HEK293 (cell line): ENCODE data around the gene ERRFI1.

Source experiments
- CTCF ChIA-PET: fragments of 350-600 bp; formaldehyde crosslinking; extraction: SDS; loops from one replicate; lab custom pipeline; 2021; ENCODE audit warnings: antibody characterized with exemption; lab: Yijun Ruan, JAX
- POLR2A ChIA-PET: fragments of 300-600 bp; formaldehyde crosslinking; extraction: SDS; loops from one replicate; lab custom pipeline; 2020; ENCODE audit warnings: antibody characterized with exemption, inconsistent platforms; lab: Yijun Ruan, JAX
- H3K27ac ChIP-seq: fragments of 200-500 bp; sonication (Bioruptor generic); 2 replicates; pipeline ENCODE4 v1.5.1; 2014; ENCODE audit warnings: low read depth, low read length, control low read depth, inconsistent platforms; ENCODE audit errors: extremely low read depth
- H3K36me3 ChIP-seq, 2 experiments: fragments of 200-500 bp in 1 of 2; sonication (Bioruptor generic) in 1 of 2; 1 replicate in 1 of 2; 2 replicates in 1 of 2; pipeline ENCODE4 v1.5.1; 2014 to 2017; ENCODE audit warnings: inconsistent platforms in 2 of 2, low read length in 2 of 2; ENCODE audit not compliant: control insufficient read depth in 2 of 2, insufficient read depth in 1 of 2
- H3K4me1 ChIP-seq: fragments of 200-500 bp; sonication (Bioruptor generic); 2 replicates; pipeline ENCODE4 v1.5.1; 2014; ENCODE audit warnings: mild to moderate bottlenecking, low read length, inconsistent platforms; ENCODE audit not compliant: control insufficient read depth, insufficient read depth
- H3K4me3 ChIP-seq: 2 replicates; pipeline ENCODE4 v1.5.1; 2011; ENCODE audit warnings: low read depth, mild to moderate bottlenecking, control low read depth, low read length, moderate library complexity
- H3K9me3 ChIP-seq: fragments of 200-500 bp; sonication (Bioruptor generic); 2 replicates; pipeline ENCODE4 v1.5.1; 2014; ENCODE audit warnings: low read depth, low read length, inconsistent platforms; ENCODE audit not compliant: control insufficient read depth, insufficient read depth
- BCL11A ChIP-seq: fragments of 450-650 bp; formaldehyde crosslinking; IDR thresholded peaks from 2 replicates; pipeline ENCODE4 v1.5.1; 2016; ENCODE audit warnings: low read depth, missing biosample characterization, missing genetic modification characterization
- CTCF ChIP-seq: fragments of 450-650 bp; formaldehyde crosslinking; IDR thresholded peaks from 2 replicates; pipeline ENCODE4 v1.5.1; 2016; ENCODE audit warnings: missing biosample characterization, missing genetic modification characterization
- GLIS1 ChIP-seq: fragments of 450-650 bp; formaldehyde crosslinking; IDR thresholded peaks from 2 replicates; pipeline ENCODE4 v1.5.1; 2016; ENCODE audit warnings: missing biosample characterization, missing genetic modification characterization
- KLF10 ChIP-seq: fragments of 450-650 bp; IDR thresholded peaks from 2 replicates; pipeline ENCODE4 v1.5.1; 2018; ENCODE audit warnings: missing biosample characterization, mild to moderate bottlenecking, missing genetic modification characterization
- OSR2 ChIP-seq: fragments of 450-650 bp; formaldehyde crosslinking; IDR thresholded peaks from 2 replicates; pipeline ENCODE4 v1.5.1; 2016; ENCODE audit warnings: missing biosample characterization, missing genetic modification characterization
- PRDM4 ChIP-seq: fragments of 450-650 bp; formaldehyde crosslinking; IDR thresholded peaks from 2 replicates; pipeline ENCODE4 v1.5.1; 2017; ENCODE audit warnings: missing biosample characterization, missing genetic modification characterization
- PRDM6 ChIP-seq: fragments of 450-650 bp; formaldehyde crosslinking; IDR thresholded peaks from 2 replicates; pipeline ENCODE4 v1.5.1; 2017; ENCODE audit warnings: missing biosample characterization, missing genetic modification characterization
- SP7 ChIP-seq: fragments of 450-650 bp; formaldehyde crosslinking; IDR thresholded peaks from 2 replicates; pipeline ENCODE4 v1.5.1; 2016; ENCODE audit warnings: missing biosample characterization, missing genetic modification characterization
- TRIM28 ChIP-seq: IDR thresholded peaks from 2 replicates; pipeline ENCODE4 v1.6.1; 2011; ENCODE audit warnings: low read length, control low read depth, borderline replicate concordance
- ZEB2 ChIP-seq: fragments of 450-650 bp; formaldehyde crosslinking; IDR thresholded peaks from 2 replicates; pipeline ENCODE4 v1.5.1; 2016; ENCODE audit warnings: missing biosample characterization, missing genetic modification characterization
- ZNF221 ChIP-seq: fragments of 450-650 bp; formaldehyde crosslinking; IDR thresholded peaks from 2 replicates; pipeline ENCODE4 v1.5.1; 2017; ENCODE audit warnings: missing biosample characterization, missing genetic modification characterization, borderline replicate concordance
- ZNF621 ChIP-seq: fragments of 450-650 bp; formaldehyde crosslinking; IDR thresholded peaks from 2 replicates; pipeline ENCODE4 v1.5.1; 2017; ENCODE audit warnings: missing biosample characterization, missing genetic modification characterization
- ZNF629 ChIP-seq: fragments of 450-650 bp; formaldehyde crosslinking; IDR thresholded peaks from 2 replicates; pipeline ENCODE4 v1.5.1; 2017; ENCODE audit warnings: missing biosample characterization, missing genetic modification characterization
- ZNF654 ChIP-seq: fragments of 450-650 bp; formaldehyde crosslinking; IDR thresholded peaks from 2 replicates; pipeline ENCODE4 v1.5.1; 2016; ENCODE audit warnings: low read depth, missing biosample characterization, missing genetic modification characterization
- ZNF660 ChIP-seq: fragments of 450-650 bp; IDR thresholded peaks from 2 replicates; pipeline ENCODE4 v1.5.1; 2018; ENCODE audit warnings: missing biosample characterization, mild to moderate bottlenecking, missing genetic modification characterization
- ZNF664 ChIP-seq: fragments of 450-650 bp; formaldehyde crosslinking; IDR thresholded peaks from 2 replicates; pipeline ENCODE4 v1.5.1; 2016; ENCODE audit warnings: missing biosample characterization, missing genetic modification characterization
- ZNF677 ChIP-seq: fragments of 450-650 bp; IDR thresholded peaks from 2 replicates; pipeline ENCODE4 v1.5.0; 2018; ENCODE audit warnings: missing biosample characterization, mild to moderate bottlenecking, missing genetic modification characterization, moderate library complexity
- ZNF692 ChIP-seq: fragments of 450-650 bp; formaldehyde crosslinking; IDR thresholded peaks from 2 replicates; pipeline ENCODE4 v1.5.1; 2016; ENCODE audit warnings: missing biosample characterization, missing genetic modification characterization
- ZNF76 ChIP-seq: fragments of 450-650 bp; formaldehyde crosslinking; IDR thresholded peaks from 2 replicates; pipeline ENCODE4; 2016; ENCODE audit warnings: low read depth, missing biosample characterization, missing genetic modification characterization, borderline replicate concordance
- ZNF777 ChIP-seq: fragments of 450-650 bp; formaldehyde crosslinking; IDR thresholded peaks from 2 replicates; pipeline ENCODE4 v1.5.1; 2017; ENCODE audit warnings: missing biosample characterization, missing genetic modification characterization, borderline replicate concordance
- ZNF792 ChIP-seq: fragments of 450-650 bp; formaldehyde crosslinking; IDR thresholded peaks from 2 replicates; pipeline ENCODE4 v1.5.1; 2016; ENCODE audit warnings: missing biosample characterization, missing genetic modification characterization
- ZXDB ChIP-seq: fragments of 450-650 bp; formaldehyde crosslinking; IDR thresholded peaks from 2 replicates; pipeline ENCODE4 v1.5.1; 2016; ENCODE audit warnings: missing biosample characterization, missing genetic modification characterization

Gene ERRFI1

GRCh38 chr1:8015036-8015808, 10.9 kb downstream of the ERRFI1 start:
- Histone ChIP-seq H3K4me3 (no peak overlapping the region), H3K27ac (no peak overlapping the region), H3K36me3 (peaks cover 0 to 44% of the 10 kb centered on the region in 2 experiments; a peak in 2 of 3 replicates), H3K4me1 (peaks cover 44% of the 10 kb centered on the region), H3K9me3 (no peaks in the 10 kb centered on the region)
- no peak for TF ChIP-seq ZNF792 (tag by site-specific recombination)
- TF ChIP-seq ZNF621 (tag by site-specific recombination), result no peak
- no peak for TF ChIP-seq ZNF777 (tag by site-specific recombination)
- peak; percentile 72 for TF ChIP-seq ZNF660 (tag by site-specific recombination)
- peak; percentile 42; the same call in 1 of the 2 replicates for TF ChIP-seq CTCF (tag by site-specific recombination)
- no peak for TF ChIP-seq ZXDB (tag by site-specific recombination)
- TF ChIP-seq GLIS1, result peak; percentile 82
- TF ChIP-seq ZNF76 (tag by site-specific recombination), result no peak
- TF ChIP-seq KLF10 (tag by site-specific recombination), result no peak
- TF ChIP-seq PRDM4, result no peak
- no peak for TF ChIP-seq ZNF221
- peak; percentile 60; the same call in 1 of the 2 replicates for TF ChIP-seq ZNF692
- TF ChIP-seq ZNF677, result peak; percentile 84
- TF ChIP-seq BCL11A (tag by site-specific recombination), result no peak
- TF ChIP-seq ZNF654, result peak; percentile 70
- peak; percentile 69; the same call in 1 of the 2 replicates for TF ChIP-seq ZNF664 (tag by site-specific recombination)
- 0 out of 2 replicates have a peak, but pooled peaks have one; percentile 22 for TF ChIP-seq ZEB2 (tag by site-specific recombination)
- TF ChIP-seq TRIM28, result peak; percentile 69; the same call in 1 of the 2 replicates
- 0 out of 2 replicates have a peak, but pooled peaks have one; percentile 22 for TF ChIP-seq SP7 (tag by site-specific recombination)
- peak; percentile 17; the same call in 1 of the 2 replicates for TF ChIP-seq OSR2 (tag by site-specific recombination)
- no peak for TF ChIP-seq ZNF629 (tag by site-specific recombination)
- TF ChIP-seq PRDM6, result peak; percentile 31; the same call in 1 of the 2 replicates
- CTCF ChIA-PET, result interaction anchor here (0.6 to 10.6 kb wide), 46 partner anchors 9 to 834 kb away, joined by 3 to 169 read pairs (median 4); partner anchors contain the start of genes ERRFI1 and PARK7
- POLR2A ChIA-PET, result interaction anchor here (0.8 to 1.4 kb wide), 5 partner anchors 16 to 863 kb away, joined by 3 to 6 read pairs (median 3); partner anchors contain the start of genes ENO1 and PARK7
